ENCODE results near the gene DGKE. TPM values are rescaled to one million over a fixed set of nuclear protein-coding genes. Genes with fewer than 3 reads are reported as not detected.
A peak's percentile ranks its signal among the peaks of the same experiment; 100 is the strongest.

Gene DGKE
- total RNA-seq, 2 experiments from 2014 or later = 24.6 to 25.3 TPM

- POLR2A ChIA-PET = no interaction called here
- CTCF ChIA-PET = interaction anchor here (1.3 to 4.6 kb wide), 6 partner anchors 11 to 55 kb away, joined by 3 to 18 read pairs (median 7); no protein-coding TSS in a partner anchor
- Mint-ChIP-seq H3K4me1 (peaks cover 67% of the 10 kb centered on the region), H3K27me3 (no peaks in the 10 kb centered on the region), H3K9me3 (no peaks in the 10 kb centered on the region), H3K27ac (peak overlapping the region; percentile 93), H3K36me3 (ENCODE audit: low read depth) (peaks cover 44% of the 10 kb centered on the region), H3K4me3 (peak overlapping the region; percentile 90)
- DNase-seq = no peak
These were observed 1.3 kb downstream of the DGKE start for GRCh38 chr17:56835264-56835585.

- Mint-ChIP-seq H3K36me3 (ENCODE audit: low read depth) (peaks cover 33% of the 10 kb centered on the region), H3K27me3 (no peaks in the 10 kb centered on the region), H3K9me3 (no peaks in the 10 kb centered on the region), H3K27ac (no peak overlapping the region), H3K4me3 (no peak overlapping the region), H3K4me1 (peaks cover 44% of the 10 kb centered on the region)
- POLR2A ChIA-PET = no interaction called here
- CTCF ChIA-PET = no interaction called here
- DNase-seq = no peak
These were observed 4.7 kb downstream of the DGKE start for GRCh38 chr17:56838687-56839086.

GRCh38 chr17:56842577-56842976 lies 8.6 kb downstream of the DGKE start:
- Mint-ChIP-seq H3K4me3 (no peak overlapping the region), H3K27ac (no peak overlapping the region), H3K27me3 (no peaks in the 10 kb centered on the region), H3K36me3 (ENCODE audit: low read depth) (peaks cover 29% of the 10 kb centered on the region), H3K9me3 (no peaks in the 10 kb centered on the region), H3K4me1 (peaks cover 19% of the 10 kb centered on the region)
- CTCF ChIA-PET = interaction anchor here (0.6 to 1.0 kb wide), 3 partner anchors 9 to 51 kb away, joined by 3 read pairs; no protein-coding TSS in a partner anchor
- POLR2A ChIA-PET = no interaction called here
- no peak for DNase-seq

GRCh38 chr17:56845934-56846333 lies 12.0 kb downstream of the DGKE start:
- Mint-ChIP-seq H3K4me1 (peaks cover 5% of the 10 kb centered on the region), H3K27ac (no peak overlapping the region)

GRCh38 chr17:56847106-56847505 lies 13.2 kb downstream of the DGKE start:
- H3K36me3 Mint-ChIP-seq (ENCODE audit: low read depth) = peaks cover 39% of the 10 kb centered on the region
- ChIA-PET POLR2A (no interaction called here), CTCF (no interaction called here)
- no peak for DNase-seq
- H3K27me3 Mint-ChIP-seq = no peaks in the 10 kb centered on the region
- peaks cover 12% of the 10 kb centered on the region for H3K4me1 Mint-ChIP-seq
- H3K27ac Mint-ChIP-seq = no peak overlapping the region
- H3K4me3 Mint-ChIP-seq = no peak overlapping the region
- no peaks in the 10 kb centered on the region for H3K9me3 Mint-ChIP-seq

More at GRCh38 chr17:56845934-56846333, 12.0 kb downstream of the DGKE start:
- H3K36me3 Mint-ChIP-seq (ENCODE audit: low read depth) = peaks cover 31% of the 10 kb centered on the region
- H3K9me3 Mint-ChIP-seq = no peaks in the 10 kb centered on the region
- POLR2A ChIA-PET = interaction anchor here (0.6 kb wide), 1 partner anchor 67 kb away, joined by 3 read pairs; no protein-coding TSS in a partner anchor
- CTCF ChIA-PET = no interaction called here
- DNase-seq = no peak
- H3K27me3 Mint-ChIP-seq = no peaks in the 10 kb centered on the region
- H3K4me3 Mint-ChIP-seq = no peak overlapping the region

- Mint-ChIP-seq H3K27me3 (no peaks in the 10 kb centered on the region), H3K4me1 (peaks cover 12% of the 10 kb centered on the region), H3K9me3 (no peaks in the 10 kb centered on the region), H3K27ac (no peak overlapping the region), H3K36me3 (ENCODE audit: low read depth) (peaks cover 44% of the 10 kb centered on the region), H3K4me3 (no peak overlapping the region)
- DNase-seq = no peak
- CTCF ChIA-PET = interaction anchor here (0.7 to 1.5 kb wide), 4 partner anchors 8 to 61 kb away, joined by 3 to 9 read pairs (median 4); partner anchors contain the start of genes C17orf67 and DGKE
- POLR2A ChIA-PET = no interaction called here
These were observed 15.2 kb downstream of the DGKE start for GRCh38 chr17:56849131-56849530.

GRCh38 chr17:56850591-56850990 lies 16.6 kb downstream of the DGKE start:
- ChIA-PET POLR2A (no interaction called here), CTCF (interaction anchor here (1.0 kb wide), 1 partner anchor 89 kb away, joined by 3 read pairs; no protein-coding TSS in a partner anchor)
- Mint-ChIP-seq H3K4me3 (no peak overlapping the region), H3K4me1 (peaks cover 12% of the 10 kb centered on the region), H3K27me3 (no peaks in the 10 kb centered on the region), H3K27ac (no peak overlapping the region), H3K9me3 (no peaks in the 10 kb centered on the region), H3K36me3 (ENCODE audit: low read depth) (peaks cover 45% of the 10 kb centered on the region)
- no peak for DNase-seq

- peaks cover 47% of the 10 kb centered on the region for H3K36me3 Mint-ChIP-seq (ENCODE audit: low read depth)
- DNase-seq = no peak
- H3K4me3 Mint-ChIP-seq = no peak overlapping the region
- POLR2A ChIA-PET = no interaction called here
- CTCF ChIA-PET = interaction anchor here (1.0 to 1.1 kb wide), 3 partner anchors 9 to 88 kb away, joined by 3 to 5 read pairs (median 3); no protein-coding TSS in a partner anchor
- H3K4me1 Mint-ChIP-seq = peaks cover 12% of the 10 kb centered on the region
- no peak overlapping the region for H3K27ac Mint-ChIP-seq
- no peaks in the 10 kb centered on the region for H3K9me3 Mint-ChIP-seq
- no peaks in the 10 kb centered on the region for H3K27me3 Mint-ChIP-seq
These were observed 17.1 kb downstream of the DGKE start for GRCh38 chr17:56851008-56851407.

- POLR2A ChIA-PET = no interaction called here
- CTCF ChIA-PET = interaction anchor here (0.6 kb wide), 1 partner anchor 38 kb away, joined by 4 read pairs; no protein-coding TSS in a partner anchor
- peaks cover 41% of the 10 kb centered on the region for H3K36me3 Mint-ChIP-seq (ENCODE audit: low read depth)
- DNase-seq = no peak
- H3K27me3 Mint-ChIP-seq = no peaks in the 10 kb centered on the region
- no peaks in the 10 kb centered on the region for H3K4me1 Mint-ChIP-seq
- no peak overlapping the region for H3K4me3 Mint-ChIP-seq
- no peak overlapping the region for H3K27ac Mint-ChIP-seq
- H3K9me3 Mint-ChIP-seq = no peaks in the 10 kb centered on the region
These were observed 27.9 kb downstream of the DGKE start for GRCh38 chr17:56861899-56862298.

GRCh38 chr17:56863974-56864373 lies 30.0 kb downstream of the DGKE start:
- Mint-ChIP-seq H3K9me3 (no peaks in the 10 kb centered on the region), H3K27ac (no peak overlapping the region), H3K27me3 (no peaks in the 10 kb centered on the region), H3K36me3 (ENCODE audit: low read depth) (peaks cover 33% of the 10 kb centered on the region), H3K4me3 (no peak overlapping the region), H3K4me1 (no peaks in the 10 kb centered on the region)
- DNase-seq = no peak
- POLR2A ChIA-PET = no interaction called here
- CTCF ChIA-PET = interaction anchor here (0.7 to 1.1 kb wide), 3 partner anchors 16 to 1188 kb away, joined by 3 to 6 read pairs (median 3); partner anchors contain the start of genes C17orf67 and DGKE

- ChIA-PET POLR2A (no interaction called here), CTCF (no interaction called here)
- Mint-ChIP-seq H3K4me1 (peaks cover 9% of the 10 kb centered on the region), H3K9me3 (no peaks in the 10 kb centered on the region), H3K36me3 (ENCODE audit: low read depth) (peaks cover 35% of the 10 kb centered on the region), H3K4me3 (no peak overlapping the region), H3K27me3 (no peaks in the 10 kb centered on the region), H3K27ac (no peak overlapping the region)
- no peak for DNase-seq
These were observed 32.1 kb downstream of the DGKE start for GRCh38 chr17:56866076-56866475.

- no peak overlapping the region for H3K27ac Mint-ChIP-seq
- no peaks in the 10 kb centered on the region for H3K9me3 Mint-ChIP-seq
- peaks cover 31% of the 10 kb centered on the region for H3K36me3 Mint-ChIP-seq (ENCODE audit: low read depth)
- DNase-seq = no peak
- ChIA-PET CTCF (no interaction called here), POLR2A (no interaction called here)
- peaks cover 9% of the 10 kb centered on the region for H3K4me1 Mint-ChIP-seq
- no peaks in the 10 kb centered on the region for H3K27me3 Mint-ChIP-seq
- no peak overlapping the region for H3K4me3 Mint-ChIP-seq
These were observed 32.5 kb downstream of the DGKE start for GRCh38 chr17:56866496-56866895.

GRCh38 chr17:56867948-56868376 lies 34.0 kb downstream of the DGKE start:
- DNase-seq = no peak
- Mint-ChIP-seq H3K4me1 (peaks cover 9% of the 10 kb centered on the region), H3K27ac (no peak overlapping the region), H3K27me3 (no peaks in the 10 kb centered on the region), H3K9me3 (no peaks in the 10 kb centered on the region), H3K36me3 (ENCODE audit: low read depth) (peaks cover 21% of the 10 kb centered on the region), H3K4me3 (no peak overlapping the region)
- ChIA-PET POLR2A (no interaction called here), CTCF (interaction anchor here (0.6 to 1.2 kb wide), 4 partner anchors 16 to 293 kb away, joined by 3 to 5 read pairs (median 4); no protein-coding TSS in a partner anchor)

- H3K9me3 Mint-ChIP-seq = no peaks in the 10 kb centered on the region
- no peak overlapping the region for H3K4me3 Mint-ChIP-seq
- H3K27ac Mint-ChIP-seq = no peak overlapping the region
- CTCF ChIA-PET = interaction anchor here (1.2 kb wide), 1 partner anchor 21 kb away, joined by 3 read pairs; no protein-coding TSS in a partner anchor
- no peak for DNase-seq
- H3K4me1 Mint-ChIP-seq = peaks cover 9% of the 10 kb centered on the region
- H3K36me3 Mint-ChIP-seq (ENCODE audit: low read depth) = peaks cover 18% of the 10 kb centered on the region
- POLR2A ChIA-PET = no interaction called here
- peaks cover 4% of the 10 kb centered on the region for H3K27me3 Mint-ChIP-seq
These were observed 34.8 kb downstream of the DGKE start for GRCh38 chr17:56868716-56869115.

Measured in activated CD4-positive, alpha-beta T cell treated with anti-CD3 and anti-CD28 coated beads, Interleukin-2, amount 10 ng/mL, durations not matched to agents 7 days and 5 days (primary cell).